Femur (tissue), 1 donor: Measurements from ENCODE around the gene PDPK1.
A peak's percentile ranks its signal among the peaks of the same experiment; 100 is the strongest.

Source experiments
- DNase-seq: peaks from one replicate; pipeline ENCODE4 v3.0.0-alpha.2; 2017

The PDPK1 gene

GRCh38 chr16:2537451-2538379 lies at the start of gene PDPK1:
Gene PDPK1 (plus strand): TSS chr16:2538021. CDS start chr16:2538113, 92 bp downstream.
- peak; percentile 97 for DNase-seq

- no peak for DNase-seq
Observed at GRCh38 chr16:2489581-2489980, 48.2 kb upstream of the PDPK1 start.

GRCh38 chr16:2490190-2491105 lies 47.4 kb upstream of the PDPK1 start:
- no peak for DNase-seq

- no peak for DNase-seq
Observed at GRCh38 chr16:2492292-2492691, 45.5 kb upstream of the PDPK1 start.

- DNase-seq = no peak
Observed at GRCh38 chr16:2493605-2494004, 44.2 kb upstream of the PDPK1 start.

- DNase-seq = no peak
Observed at GRCh38 chr16:2494616-2495015, 43.2 kb upstream of the PDPK1 start.

- DNase-seq = no peak
Observed at GRCh38 chr16:2495041-2495440, 42.8 kb upstream of the PDPK1 start.

GRCh38 chr16:2496223-2497115 lies 41.4 kb upstream of the PDPK1 start:
- no peak for DNase-seq

GRCh38 chr16:2497116-2497630 lies 40.6 kb upstream of the PDPK1 start:
- peak; percentile 78 for DNase-seq

GRCh38 chr16:2497695-2498484 lies 39.9 kb upstream of the PDPK1 start:
- no peak for DNase-seq

- peak; percentile 19 for DNase-seq
Observed at GRCh38 chr16:2498531-2499253, 39.1 kb upstream of the PDPK1 start.

GRCh38 chr16:2499454-2499853 lies 38.4 kb upstream of the PDPK1 start:
- no peak for DNase-seq

- DNase-seq = no peak
Observed at GRCh38 chr16:2499890-2500429, 37.9 kb upstream of the PDPK1 start.

GRCh38 chr16:2500430-2500917 lies 37.3 kb upstream of the PDPK1 start:
- DNase-seq = peak; percentile 25

GRCh38 chr16:2500918-2501750 lies 36.7 kb upstream of the PDPK1 start:
- DNase-seq = peak; percentile 91

- peak; percentile 24 for DNase-seq
Observed at GRCh38 chr16:2501946-2502895, 35.6 kb upstream of the PDPK1 start.

GRCh38 chr16:2505695-2506094 lies 32.1 kb upstream of the PDPK1 start:
- DNase-seq = no peak

- DNase-seq = peak; percentile 43
Observed at GRCh38 chr16:2507052-2507659, 30.7 kb upstream of the PDPK1 start.
